Loucy (cell line): ENCODE measurements around the gene ABCB9.

ENCODE experiments used
- H2AFZ ChIP-seq: fragments of 200-600 bp; sonication (generic); 2 replicates; pipeline ENCODE4 v1.6.0; 2016; ENCODE audit warnings: antibody characterized with exemption, mild to moderate bottlenecking, low read length, moderate library complexity
- H3F3A ChIP-seq: fragments of 200-600 bp; 2 replicates; pipeline ENCODE4 v1.6.0; 2016; ENCODE audit warnings: antibody characterized with exemption, low read depth, mild to moderate bottlenecking
- H3K27me3 ChIP-seq: fragments of 200-600 bp; sonication (generic); 2 replicates; pipeline ENCODE4 v1.6.1; 2014; ENCODE audit warnings: low read length, mild to moderate bottlenecking; ENCODE audit not compliant: insufficient read depth, poor library complexity, severe bottlenecking
- H3K36me3 ChIP-seq: fragments of 200-600 bp; sonication (generic); 2 replicates; pipeline ENCODE4 v1.6.1; 2016; ENCODE audit warnings: low read length; ENCODE audit not compliant: insufficient read depth
- H3K4me1 ChIP-seq: fragments of 200-600 bp; sonication (generic); 2 replicates; pipeline ENCODE4 v1.5.1; 2014; ENCODE audit warnings: low read length, mild to moderate bottlenecking; ENCODE audit not compliant: insufficient read depth, poor library complexity, severe bottlenecking
- H3K4me2 ChIP-seq: fragments of 200-600 bp; sonication (generic); 2 replicates; pipeline ENCODE4 v1.6.0; 2014; ENCODE audit warnings: antibody characterized with exemption, low read length, low read depth, mild to moderate bottlenecking; ENCODE audit not compliant: poor library complexity, severe bottlenecking
- H3K4me3 ChIP-seq: fragments of 200-600 bp; sonication (generic); 2 replicates; pipeline ENCODE4 v1.5.1; 2014; ENCODE audit warnings: low read length, mild to moderate bottlenecking, mixed read lengths; ENCODE audit not compliant: poor library complexity, severe bottlenecking
- H3K79me2 ChIP-seq: fragments of 200-600 bp; sonication (generic); 2 replicates; pipeline ENCODE4 v1.6.1; 2014; ENCODE audit warnings: low read length; ENCODE audit not compliant: insufficient read depth
- H3K9ac ChIP-seq: fragments of 200-600 bp; sonication (generic); 2 replicates; pipeline ENCODE4 v1.6.0; 2014; ENCODE audit warnings: mild to moderate bottlenecking, low read depth, low read length, moderate library complexity; ENCODE audit not compliant: poor library complexity, severe bottlenecking
- H3K9me2 ChIP-seq: fragments of 200-600 bp; sonication (generic); replicated peaks from 2 replicates; pipeline ENCODE4 v1.6.1; 2016; ENCODE audit warnings: low read depth, low read length, mixed read lengths
- H3K9me3 ChIP-seq: fragments of 200-600 bp; sonication (generic); 2 replicates; pipeline ENCODE4 v1.6.1; 2014; ENCODE audit warnings: mild to moderate bottlenecking, antibody characterized with exemption, low read length, low read depth; ENCODE audit not compliant: insufficient read depth
- H4K20me1 ChIP-seq: fragments of 200-600 bp; sonication (generic); 2 replicates; pipeline ENCODE4 v1.6.0; 2014; ENCODE audit warnings: antibody characterized with exemption, low read length, mild to moderate bottlenecking; ENCODE audit not compliant: insufficient read depth, poor library complexity, severe bottlenecking
- CTCF ChIP-seq: fragments of 200-600 bp; sonication (generic); conservative IDR thresholded peaks from 2 replicates; pipeline ENCODE4 v1.5.1; 2014; ENCODE audit warnings: mild to moderate bottlenecking, antibody characterized with exemption, low read length
- EZH2phosphoT487 ChIP-seq: fragments of 200-600 bp; IDR thresholded peaks from 2 replicates; pipeline ENCODE4 v1.6.1; 2018; ENCODE audit warnings: antibody characterized with exemption, mild to moderate bottlenecking, moderate library complexity, borderline replicate concordance

ABCB9 gene

DNA sequence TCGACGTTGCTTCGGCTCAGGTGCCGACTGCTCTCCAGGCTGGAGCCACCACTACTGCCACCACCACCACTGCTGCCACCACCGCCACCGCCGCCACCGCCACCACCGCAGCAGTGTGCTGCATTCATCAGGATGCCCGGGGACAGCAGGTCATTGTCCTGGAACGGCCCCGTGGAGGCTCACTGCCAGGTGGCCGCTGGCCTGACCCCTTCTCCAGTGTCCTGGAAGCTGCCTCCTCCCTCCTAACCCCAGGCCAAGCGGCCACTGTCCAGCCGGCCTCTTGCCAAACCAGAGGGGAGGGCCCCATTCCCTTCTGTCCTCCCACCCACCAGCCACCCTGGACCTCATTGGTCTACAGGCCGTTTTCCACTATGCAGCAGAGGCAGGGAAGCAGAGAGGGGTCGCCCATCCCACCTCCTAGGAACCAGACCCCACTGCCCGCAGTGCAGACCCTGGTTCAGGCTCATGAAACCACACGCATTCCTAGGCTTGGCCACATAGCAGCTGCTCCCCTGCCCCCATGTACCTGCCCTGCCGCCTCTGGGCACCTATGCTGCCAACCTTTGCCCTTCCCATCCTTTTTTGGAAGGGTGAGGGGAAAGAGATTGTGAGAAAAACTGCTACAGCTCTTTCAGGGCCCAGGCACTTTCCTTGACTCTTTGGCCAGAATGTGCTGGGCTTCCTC, 29.4 kb upstream of the ABCB9 start:
- TF ChIP-seq CTCF (no peak), EZH2phosphoT487 (no peak)
- H3K4me1 ChIP-seq = peaks cover 7% of the 10 kb centered on the region
- H3K27me3 ChIP-seq = no peaks in the 10 kb centered on the region
- H3K4me2 ChIP-seq = no peak overlapping the region
- no peak overlapping the region for H3K9ac ChIP-seq
- no peak overlapping the region for H2AFZ ChIP-seq
- H3K79me2 ChIP-seq = no peaks in the 10 kb centered on the region
- H4K20me1 ChIP-seq = no peaks in the 10 kb centered on the region
- H3K36me3 ChIP-seq = no peaks in the 10 kb centered on the region
- no peaks in the 10 kb centered on the region for H3K9me3 ChIP-seq
- H3K4me3 ChIP-seq = no peak overlapping the region
- no peaks in the 10 kb centered on the region for H3K9me2 ChIP-seq
- H3F3A ChIP-seq = no peaks in the 10 kb centered on the region

GRCh38 chr12:122994781-122995502, 28.7 kb upstream of the ABCB9 start:
- Histone ChIP-seq H3K9ac (no peak overlapping the region), H2AFZ (no peak overlapping the region), H3K4me2 (no peak overlapping the region), H3K79me2 (no peaks in the 10 kb centered on the region), H3K9me3 (no peaks in the 10 kb centered on the region), H3F3A (no peaks in the 10 kb centered on the region), H3K27me3 (no peaks in the 10 kb centered on the region), H3K4me3 (no peak overlapping the region), H3K4me1 (peaks cover 4% of the 10 kb centered on the region), H3K9me2 (no peaks in the 10 kb centered on the region), H3K36me3 (no peaks in the 10 kb centered on the region), H4K20me1 (no peaks in the 10 kb centered on the region)
- TF ChIP-seq EZH2phosphoT487 = no peak
- TF ChIP-seq CTCF = no peak

DNA sequence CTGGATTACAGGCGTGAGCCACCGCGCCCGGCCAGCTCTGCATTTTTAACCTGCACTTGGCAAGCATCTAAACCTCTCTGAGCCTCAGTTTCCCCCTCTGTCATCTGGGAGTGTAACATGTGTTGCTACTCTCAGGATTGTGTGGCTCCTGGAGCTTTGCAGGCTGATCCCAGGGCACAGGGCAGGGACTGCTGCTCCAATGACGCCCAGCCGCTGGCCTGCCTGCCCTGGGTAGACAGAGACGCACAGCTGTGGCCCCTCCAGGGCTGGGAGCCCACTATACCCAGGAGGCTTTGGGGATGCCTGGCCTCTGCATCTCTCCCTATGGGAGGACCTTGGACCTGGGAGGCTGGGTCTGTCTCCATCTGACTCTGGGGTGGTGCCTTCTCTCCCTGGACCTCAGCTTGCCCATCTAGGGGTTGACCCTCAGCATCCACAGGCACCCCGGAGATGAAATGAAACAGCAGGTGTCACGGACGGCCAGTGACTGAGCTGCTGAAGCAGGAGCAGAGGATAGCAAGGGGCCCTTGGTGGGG, 27.9 kb upstream of the ABCB9 start:
- H3K79me2 ChIP-seq = no peaks in the 10 kb centered on the region
- H3F3A ChIP-seq = no peaks in the 10 kb centered on the region
- no peak overlapping the region for H3K4me2 ChIP-seq
- no peak overlapping the region for H3K9ac ChIP-seq
- H4K20me1 ChIP-seq = no peaks in the 10 kb centered on the region
- H3K9me3 ChIP-seq = no peaks in the 10 kb centered on the region
- H3K27me3 ChIP-seq = no peaks in the 10 kb centered on the region
- no peak overlapping the region for H2AFZ ChIP-seq
- TF ChIP-seq CTCF = no peak
- TF ChIP-seq EZH2phosphoT487 = no peak
- no peaks in the 10 kb centered on the region for H3K4me1 ChIP-seq
- no peak overlapping the region for H3K4me3 ChIP-seq
- no peaks in the 10 kb centered on the region for H3K36me3 ChIP-seq
- H3K9me2 ChIP-seq = no peaks in the 10 kb centered on the region
